GM18502 (cell line): ENCODE data around the gene SIGMAR1.
"Not testable (repeated sequence)": the region's sequence is repeated elsewhere in the genome, so short reads cannot be mapped to it uniquely, and the experiment has no call there.

Experiments used
- ATAC-seq: cut with Tn5 transposase; IDR thresholded peaks from one replicate; pipeline ENCODE4 v1.9.1; 2021; ENCODE audit warnings: mild to moderate bottlenecking; ENCODE audit not compliant: unreplicated experiment, poor library complexity

The SIGMAR1 gene

GRCh38 chr9:34656992-34657391, 19.4 kb upstream of the SIGMAR1 start:
- ATAC-seq = no peak

- no peak for ATAC-seq
These were observed 17.8 kb upstream of the SIGMAR1 start for GRCh38 chr9:34655394-34655793.

DNA sequence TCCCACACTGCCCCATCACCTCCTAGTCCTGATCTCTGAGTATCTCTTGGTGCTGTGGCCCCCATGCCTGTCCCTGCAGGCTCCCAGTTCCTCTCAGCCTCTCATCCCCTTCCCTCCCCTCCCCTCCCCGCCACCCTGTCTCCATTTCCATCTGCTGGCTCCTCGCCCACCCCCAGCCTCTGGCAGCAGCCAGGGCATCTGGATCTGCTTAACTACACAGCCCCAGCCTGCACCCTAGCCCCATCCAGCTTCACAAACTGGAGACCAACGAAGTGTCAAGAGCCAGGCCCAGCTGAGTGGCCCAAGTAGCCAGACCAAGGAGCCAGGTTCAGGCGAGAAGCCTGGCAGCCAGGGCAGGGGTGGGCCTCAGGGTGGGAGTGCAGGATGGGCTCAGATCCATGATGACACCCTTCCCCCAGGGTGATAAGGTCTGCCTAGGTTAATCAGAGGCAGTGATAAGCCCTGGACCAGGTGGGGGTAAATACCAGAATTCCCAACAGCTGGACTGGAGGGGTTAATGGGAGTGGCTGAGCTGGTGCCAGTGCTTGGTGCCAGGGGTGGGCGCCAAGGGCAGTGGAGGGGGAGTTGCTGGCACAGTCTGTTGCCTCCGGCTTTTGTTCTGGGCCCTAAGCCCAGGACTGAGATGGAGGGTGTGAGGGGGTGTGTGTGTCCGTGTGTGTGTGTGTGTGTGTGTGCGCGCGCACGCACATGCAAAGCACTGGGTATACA, 16.9 kb upstream of the SIGMAR1 start:
- no peak for ATAC-seq

DNA sequence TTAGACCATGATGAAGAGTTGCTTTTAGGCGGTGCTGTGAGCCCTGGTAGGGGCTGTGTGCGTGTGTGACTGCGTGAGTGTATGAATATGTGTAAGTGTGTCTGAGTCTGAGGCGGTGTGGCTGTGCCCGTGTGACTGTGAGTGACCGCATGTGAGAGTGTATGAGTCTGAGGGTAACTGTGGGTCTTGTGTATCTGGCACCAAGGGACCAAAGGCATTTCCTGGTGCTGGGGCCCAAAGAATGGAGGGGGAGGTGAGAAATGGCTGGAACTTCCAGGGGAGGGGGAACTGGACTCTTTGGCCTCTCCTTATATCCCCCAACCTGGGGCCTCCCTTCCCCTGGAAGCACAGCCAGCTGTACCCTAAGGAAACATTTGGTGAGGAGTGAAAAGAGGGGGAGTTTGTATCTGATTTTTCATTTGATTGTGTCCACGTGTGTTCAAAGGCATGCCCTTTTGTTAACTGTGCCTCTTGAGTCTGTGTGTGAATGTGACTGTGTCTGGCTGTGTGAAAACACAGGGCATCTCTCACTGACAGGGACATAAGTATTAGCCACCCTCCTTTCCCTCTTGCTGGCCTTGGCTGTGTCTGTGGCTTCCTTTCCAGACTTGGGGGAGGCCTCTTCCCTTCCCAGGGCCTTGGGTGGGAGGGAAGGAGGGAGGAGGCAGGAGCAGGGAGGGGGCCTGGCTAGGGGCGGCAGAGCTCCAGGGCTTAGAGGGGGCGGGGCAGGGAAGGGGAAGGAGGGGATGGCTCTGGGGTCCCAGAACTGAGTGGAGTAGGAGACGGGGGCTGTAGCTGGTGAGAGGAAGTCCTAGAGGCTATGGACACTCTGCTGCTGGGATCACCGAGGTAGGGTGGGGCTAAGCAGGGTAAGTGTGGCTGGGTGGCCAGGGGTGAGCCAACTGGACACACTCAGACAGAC, 15.8 kb upstream of the SIGMAR1 start:
- ATAC-seq = no peak

DNA sequence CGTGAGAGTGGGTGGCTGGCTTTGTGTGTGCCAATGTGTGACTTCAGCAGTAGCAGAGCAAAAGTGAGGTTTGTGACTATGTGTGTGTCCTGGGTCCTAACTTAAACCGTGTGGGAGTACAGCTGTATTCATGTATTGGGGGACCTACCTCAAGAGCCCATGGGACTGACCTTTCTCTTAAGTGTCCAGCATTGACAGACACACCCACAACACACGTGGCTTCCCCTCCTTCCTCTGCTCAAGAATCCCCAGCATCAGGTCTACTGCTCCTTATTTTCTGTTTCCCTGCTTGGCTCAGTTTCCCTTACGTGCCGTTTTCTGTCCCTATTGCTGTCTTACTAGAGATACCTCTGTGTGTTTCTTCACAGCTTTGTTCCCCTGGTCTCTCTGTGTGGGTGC, 15.0 kb upstream of the SIGMAR1 start:
- no peak for ATAC-seq

DNA sequence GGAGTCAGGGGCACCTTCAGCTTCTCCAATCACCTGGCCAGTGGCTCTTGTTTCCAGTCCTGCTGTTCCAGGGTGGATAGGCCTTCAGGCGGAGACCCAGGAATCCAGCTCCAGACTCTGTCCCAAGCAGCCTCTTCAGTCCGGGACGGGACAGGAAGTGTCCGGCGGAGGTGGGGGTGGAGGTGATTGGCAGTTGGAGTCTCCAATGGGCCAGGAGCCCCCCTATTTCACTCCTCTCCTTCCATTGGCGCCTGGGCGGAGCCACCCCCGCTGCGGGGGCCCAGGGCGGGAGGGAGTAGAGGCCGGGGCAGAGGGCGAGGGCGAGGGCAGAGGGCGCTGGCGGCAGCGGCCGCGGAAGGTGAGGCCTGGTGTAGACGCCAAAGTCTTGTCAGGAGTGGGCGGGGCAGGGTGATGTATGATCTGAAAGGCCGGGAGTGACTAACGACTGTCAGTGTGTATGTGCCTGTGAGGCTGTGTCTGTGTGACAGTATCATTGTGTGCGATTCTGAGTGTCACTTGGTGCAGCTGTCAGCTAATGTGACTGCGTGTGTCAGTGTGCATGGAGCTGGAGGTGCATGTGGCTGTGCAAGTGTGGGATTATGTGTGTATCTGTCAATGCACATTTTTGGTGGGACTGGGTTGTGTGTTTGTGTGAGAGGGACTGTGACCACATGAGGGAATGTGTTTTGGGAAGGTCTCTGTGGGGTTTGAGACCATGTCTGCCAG, 14.5 kb upstream of the SIGMAR1 start, which contains the start of gene IL11RA:
Gene IL11RA (plus strand): TSS at position 310 of the 726 bp plus-strand sequence. CDS start 3,033 bp downstream, outside the sequence.
- ATAC-seq = no peak

DNA sequence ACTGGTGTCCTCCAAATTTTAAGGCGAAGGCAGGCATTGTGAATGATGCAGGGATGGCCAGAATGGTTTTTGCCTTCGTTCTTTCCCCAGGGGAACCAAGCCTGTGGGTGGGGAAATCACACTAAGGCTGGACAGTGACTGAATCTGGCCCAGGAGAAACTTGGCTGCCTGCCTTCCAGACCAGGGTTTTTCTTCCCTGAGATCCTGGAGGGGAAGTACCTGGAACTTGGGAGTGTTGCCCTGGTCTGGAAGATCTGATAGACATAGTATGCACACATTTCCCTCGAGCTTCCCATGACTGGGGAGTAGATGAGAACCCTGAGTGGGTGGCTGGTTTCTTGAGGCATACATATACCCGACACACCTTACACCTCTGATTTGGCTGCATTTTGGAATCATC, 13.7 kb upstream of the SIGMAR1 start:
- no peak for ATAC-seq

DNA sequence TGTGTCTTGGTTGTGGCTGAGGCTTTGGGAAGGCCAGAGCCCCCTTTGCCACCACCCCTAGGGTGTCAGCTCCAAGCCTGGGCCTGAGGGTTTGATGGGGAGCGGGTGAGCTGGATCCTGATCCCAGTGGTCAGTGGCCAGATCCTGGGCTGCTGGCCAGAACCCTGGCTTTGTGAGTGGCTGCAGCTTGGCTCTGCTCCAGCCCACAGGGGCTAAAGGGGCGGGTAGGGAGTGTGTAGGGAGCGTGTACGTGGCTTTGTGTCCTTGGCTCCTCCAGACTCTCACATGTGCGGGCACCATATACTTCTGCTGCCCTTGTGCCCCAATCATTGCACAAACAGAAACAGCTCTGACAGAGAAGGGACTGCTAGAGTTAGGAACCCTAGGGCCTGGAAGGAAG, 13.2 kb upstream of the SIGMAR1 start:
- no peak for ATAC-seq

DNA sequence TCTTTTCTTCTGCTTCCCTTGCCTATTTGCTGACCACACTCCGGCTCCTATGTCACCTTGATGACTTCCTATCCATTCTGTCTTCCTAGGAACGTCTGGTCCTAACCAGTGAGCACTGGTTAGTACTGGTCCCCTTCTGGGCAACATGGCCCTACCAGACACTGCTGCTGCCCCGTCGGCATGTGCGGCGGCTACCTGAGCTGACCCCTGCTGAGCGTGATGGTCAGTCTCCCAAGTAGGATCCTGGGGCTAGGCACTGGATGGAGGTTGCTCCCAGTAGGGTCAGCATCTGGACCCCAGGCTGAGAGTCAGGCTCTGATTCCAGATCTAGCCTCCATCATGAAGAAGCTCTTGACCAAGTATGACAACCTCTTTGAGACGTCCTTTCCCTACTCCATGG, 11.1 kb upstream of the SIGMAR1 start:
- ATAC-seq = no peak

DNA sequence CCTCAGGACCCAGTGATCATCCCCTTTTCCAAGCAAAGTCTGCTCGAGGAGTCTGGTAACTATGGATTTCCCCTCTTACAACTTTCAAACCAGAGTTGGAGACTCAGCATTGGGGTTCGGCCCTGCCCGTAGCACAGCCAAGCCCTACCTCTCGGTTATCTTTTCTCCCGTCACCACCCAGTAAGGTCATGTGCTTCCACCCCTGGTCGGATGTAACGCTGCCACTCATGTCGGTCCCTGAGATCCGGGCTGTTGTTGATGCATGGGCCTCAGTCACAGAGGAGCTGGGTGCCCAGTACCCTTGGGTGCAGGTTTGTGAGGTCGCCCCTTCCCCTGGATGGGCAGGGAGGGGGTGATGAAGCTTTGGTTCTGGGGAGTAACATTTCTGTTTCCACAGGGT, 10.1 kb upstream of the SIGMAR1 start:
- ATAC-seq = no peak

GRCh38 chr9:34647084-34647403, 9.5 kb upstream of the SIGMAR1 start:
- no peak for ATAC-seq

- peak; percentile 88 for ATAC-seq
These were observed 8.9 kb upstream of the SIGMAR1 start, which contains the start of gene GALT for GRCh38 chr9:34646211-34647083. TSS of gene GALT (plus strand) at chr9:34646675. CDS start at chr9:34646705, 30 bp downstream.

- ATAC-seq = no peak
These were observed 7.3 kb upstream of the SIGMAR1 start for GRCh38 chr9:34644766-34645314.

DNA sequence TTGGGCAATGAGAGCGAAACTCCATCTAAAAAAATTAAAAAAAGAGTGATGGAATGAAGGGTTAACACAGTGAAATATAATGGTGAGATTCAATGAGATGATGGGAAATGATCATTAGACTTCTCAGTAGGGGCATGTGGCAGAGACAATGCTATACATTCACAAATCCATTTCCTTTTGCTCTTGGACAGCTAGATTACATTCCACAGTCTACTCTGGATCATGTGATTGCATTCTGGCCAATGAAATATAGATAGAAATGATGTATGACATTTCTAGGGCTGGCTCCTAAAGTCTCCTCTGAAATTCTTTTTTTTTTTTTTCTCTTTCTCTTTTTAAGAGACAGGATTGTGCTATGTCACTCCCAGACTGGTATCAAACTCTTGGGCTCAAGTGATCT, 5.1 kb upstream of the SIGMAR1 start:
- ATAC-seq = no peak

GRCh38 chr9:34639322-34639721, 1.7 kb upstream of the SIGMAR1 start:
- ATAC-seq = not testable (repeated sequence)

DNA sequence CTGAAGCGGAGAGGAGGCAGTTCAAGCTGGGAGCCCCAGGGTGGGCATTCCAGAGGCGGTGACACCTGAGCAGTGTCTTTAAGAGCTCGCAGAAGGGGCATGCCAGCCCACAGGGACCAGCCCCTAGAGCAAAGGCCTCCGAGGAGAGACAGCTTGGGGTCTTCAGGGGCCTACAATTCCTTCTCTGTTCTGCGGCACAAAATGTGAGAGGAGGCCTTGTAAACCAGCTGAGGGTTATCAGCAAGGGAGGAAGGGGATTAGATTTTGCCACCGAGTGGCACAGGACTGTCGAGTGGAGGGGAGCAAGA, 505 bp upstream of the SIGMAR1 start:
- no peak for ATAC-seq

- ATAC-seq = no peak
These were observed 714 bp downstream of the SIGMAR1 start for GRCh38 chr9:34636791-34637355.

GRCh38 chr9:34635556-34635955, 2.0 kb downstream of the SIGMAR1 start:
- ATAC-seq = no peak

- no peak for ATAC-seq
These were observed 2.9 kb downstream of the SIGMAR1 start for GRCh38 chr9:34634551-34635248.
